Measurements from ENCODE around the gene EGFR. TPM values are rescaled to one million over a fixed set of nuclear protein-coding genes. Genes with fewer than 3 reads are reported as not detected.

The EGFR gene
- polyA plus RNA-seq, 1 of the 3 experiments (the other 2 are of a cell fraction) = 37.6 TPM

DNA sequence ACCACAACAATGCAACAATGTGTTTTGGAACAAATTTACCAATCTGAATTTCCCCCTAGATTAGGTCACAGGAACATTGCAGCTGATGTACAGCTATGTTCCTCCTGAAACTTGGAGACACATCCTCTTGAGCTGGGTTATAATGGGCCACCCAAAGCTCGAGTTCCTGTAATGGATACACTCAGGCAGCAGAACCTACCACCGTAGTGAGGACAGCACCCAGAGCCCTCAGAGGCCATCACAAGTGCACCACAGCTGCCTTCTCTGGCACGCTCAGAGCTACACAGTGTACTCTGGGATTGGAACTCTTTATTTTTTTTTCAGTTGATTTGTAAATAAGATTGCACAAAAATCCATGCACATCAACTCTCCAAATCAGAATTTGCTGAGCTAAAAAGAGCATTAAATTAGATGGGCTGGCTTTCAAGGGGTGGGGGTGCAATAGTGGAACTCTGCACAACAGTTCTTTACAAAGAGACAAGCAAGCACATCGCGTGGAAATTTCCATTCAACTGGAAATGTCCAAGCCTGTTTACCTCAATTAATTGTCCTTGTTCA lies 56.7 kb downstream of the EGFR start (continued):
- TF ChIP-seq, protein P1, sequence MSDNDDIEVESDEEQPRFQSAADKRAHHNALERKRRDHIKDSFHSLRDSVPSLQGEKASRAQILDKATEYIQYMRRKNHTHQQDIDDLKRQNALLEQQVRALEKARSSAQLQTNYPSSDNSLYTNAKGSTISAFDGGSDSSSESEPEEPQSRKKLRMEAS (IDR thresholded peaks at IDR 0.05; ENCODE audit: low read depth) = no peak
- TF ChIP-seq RAD21 (IDR thresholded peaks at IDR 0.05; ENCODE audit: low read length) = no peak
- TF ChIP-seq FOXM1 (IDR thresholded peaks at IDR 0.05; ENCODE audit: low read depth) = no peak
- no peak for TF ChIP-seq JUND (IDR thresholded peaks at IDR 0.05)
- no peak for TF ChIP-seq ELF1 (IDR thresholded peaks at IDR 0.05)
- TF ChIP-seq PBX3 (IDR thresholded peaks at IDR 0.05) = no peak

GRCh38 chr7:55077561-55078410 lies 59.0 kb downstream of the EGFR start:
- Histone ChIP-seq H3K9me2 (no peaks in the 10 kb centered on the region), H4K20me1 (ENCODE audit: insufficient read depth) (no peaks in the 10 kb centered on the region; the same call in 1 of the 2 replicates), H3K9ac (no peak overlapping the region), H3K36me3 (replicated peaks in 1 of 2; ENCODE audit: control insufficient read depth in 1 of 2, insufficient read depth in 2 of 2, low read length in 1 of 2) (peaks cover 3 to 20% of the 10 kb centered on the region in 2 experiments), H3K9me3 (no peaks in the 10 kb centered on the region), H3K79me2 (ENCODE audit: insufficient read depth) (peaks cover 98% of the 10 kb centered on the region), H3K27me3 (ENCODE audit: insufficient read depth) (no peaks in the 10 kb centered on the region), H3K27ac (ENCODE audit: low read depth in 2 of 2, low read length in 1 of 2) (no peak overlapping the region), H3K4me2 (no peak overlapping the region), H3K4me1 (ENCODE audit: control insufficient read depth in 1 of 2, insufficient read depth in 2 of 2, low read depth in 1 of 2, low read length in 1 of 2) (peaks cover 26 to 51% of the 10 kb centered on the region in 2 experiments), H3F3A (replicated peaks; ENCODE audit: insufficient read depth) (peaks cover 21% of the 10 kb centered on the region), H2AFZ (ENCODE audit: low read depth) (no peak overlapping the region), H3K4me3 (ENCODE audit: low read depth in 2 of 2, low read length in 1 of 2) (no peak overlapping the region)
- POLR2A ChIA-PET = no interaction called here
- no peak for DNase-seq
- TF ChIP-seq GABPA (IDR thresholded peaks at IDR 0.05; ENCODE audit: low read depth) (no peak), REST (IDR thresholded peaks at IDR 0.05; ENCODE audit: low read depth, low read length) (no peak), JUND (IDR thresholded peaks at IDR 0.05) (no peak), TEAD4 (IDR thresholded peaks at IDR 0.05; ENCODE audit: borderline replicate concordance, insufficient read depth) (no peak), TCF12 (IDR thresholded peaks at IDR 0.05) (no peak), USF2 (IDR thresholded peaks at IDR 0.05; ENCODE audit: borderline replicate concordance, low read depth, low read length) (no peak), PBX3 (IDR thresholded peaks at IDR 0.05) (no peak), IRF3 (IDR thresholded peaks at IDR 0.05; ENCODE audit: low read depth, low read length) (no peak), GATA2 (CRISPR knock-in tag; IDR thresholded peaks at IDR 0.05) (no peak), NFIC (IDR thresholded peaks at IDR 0.05; ENCODE audit: borderline replicate concordance) (no peak), RCOR1 (IDR thresholded peaks at IDR 0.05; ENCODE audit: low read length) (no peak), USF1 (IDR thresholded peaks at IDR 0.05; ENCODE audit: borderline replicate concordance, low read depth) (no peak), YY1 (IDR thresholded peaks at IDR 0.05; ENCODE audit: low read depth) (no peak), FOXJ3 (CRISPR knock-in tag; IDR thresholded peaks at IDR 0.05) (no peak), CHD2 (IDR thresholded peaks at IDR 0.05; ENCODE audit: low read length, partially characterized antibody) (no peak)
- WGBS (ENCODE audit: low lambda C conversion rate) = 95% methylated on average over 34 of the region's 34 CpGs
- CTCF ChIA-PET = interaction anchor here (1.6 kb wide), 1 partner anchor 177 kb away, joined by 7 read pairs; no protein-coding TSS in a partner anchor

All from SK-N-SH (cell line).